Lung microvascular endothelial cell (primary cell): ENCODE data around the gene MYLK. TPM values are rescaled to one million over a fixed set of nuclear protein-coding genes. Genes with fewer than 3 reads are reported as not detected.
A peak's percentile ranks its signal among the peaks of the same experiment; 100 is the strongest.
"Not testable (repeated sequence)": the region's sequence is repeated elsewhere in the genome, so short reads cannot be mapped to it uniquely, and the experiment has no call there.

Source experiments
- DNase-seq, 2 donors: peaks; one replicate each; pipeline versions ENCODE4 v3.0.0 to v3.0.0-alpha.2; 2010; ENCODE audit warnings: low read depth in 2 of 2
- total RNA-seq: library from RNA; depleted of rRNA; stranded (reverse); fragments of >200 nt; gene quantifications from 2 replicates; pipeline ENCODE4 v1.2.1, GENCODE V29; 2014

Gene MYLK
- total RNA-seq, 1 donor from 2014 or later, result 2.8 TPM

- no peak for DNase-seq
These were observed 255.0 kb downstream of the MYLK start for GRCh38 chr3:123628996-123629746.

GRCh38 chr3:123627673-123628670 is 256.2 kb downstream of the MYLK start:
- no peak for DNase-seq

- no peak for DNase-seq
These were observed 257.3 kb downstream of the MYLK start for GRCh38 chr3:123626881-123627280.

GRCh38 chr3:123624302-123624701 is 259.8 kb downstream of the MYLK start:
- no peak for DNase-seq

GRCh38 chr3:123623346-123623880 is 260.7 kb downstream of the MYLK start:
- DNase-seq, result no peak

- DNase-seq, result no peak
These were observed 261.4 kb downstream of the MYLK start for GRCh38 chr3:123622766-123623165.

- no peak for DNase-seq
These were observed 262.3 kb downstream of the MYLK start for GRCh38 chr3:123621850-123622189.

GRCh38 chr3:123621186-123621849 is 262.8 kb downstream of the MYLK start:
- no peak for DNase-seq

GRCh38 chr3:123620343-123620742 is 263.8 kb downstream of the MYLK start:
- no peak for DNase-seq

- DNase-seq, result peak in 1 of 2 donors; percentile 57
These were observed 265.2 kb downstream of the MYLK start for GRCh38 chr3:123618768-123619484.

- no peak for DNase-seq
These were observed 265.9 kb downstream of the MYLK start for GRCh38 chr3:123618076-123618708.

GRCh38 chr3:123616593-123616992 is 267.5 kb downstream of the MYLK start:
- no peak for DNase-seq

- DNase-seq, result no peak
These were observed 270.6 kb downstream of the MYLK start for GRCh38 chr3:123613543-123613942.

GRCh38 chr3:123611674-123612073 is 272.5 kb downstream of the MYLK start:
- DNase-seq, result not testable (repeated sequence)

GRCh38 chr3:123611082-123611481 is 273.1 kb downstream of the MYLK start:
- no peak for DNase-seq

- DNase-seq, result no peak
These were observed 273.8 kb downstream of the MYLK start for GRCh38 chr3:123610331-123610730.

- no peak for DNase-seq
These were observed 275.1 kb downstream of the MYLK start for GRCh38 chr3:123609063-123609462.

GRCh38 chr3:123608263-123608937 is 275.7 kb downstream of the MYLK start:
- no peak for DNase-seq

- no peak for DNase-seq
These were observed 277.6 kb downstream of the MYLK start for GRCh38 chr3:123606527-123606926.

- no peak for DNase-seq
These were observed 278.3 kb downstream of the MYLK start for GRCh38 chr3:123605789-123606234.
